Neural progenitor cell (in vitro differentiated cells): ENCODE measurements around the gene PARN. TPM values are rescaled to one million over a fixed set of nuclear protein-coding genes. Genes with fewer than 3 reads are reported as not detected.
"Not testable (repeated sequence)": the region's sequence is repeated elsewhere in the genome, so short reads cannot be mapped to it uniquely, and the experiment has no call there.

Experiments
- DNase-seq: peaks from one replicate; pipeline ENCODE4 v3.0.0-alpha.2; 2016; ENCODE audit warnings: low spot score
- H2AFZ ChIP-seq: fragments of 200-600 bp; sonication (generic); replicated peaks from 2 replicates; pipeline ENCODE4 v1.6.1; 2016; ENCODE audit warnings: antibody characterized with exemption
- H3F3A ChIP-seq: fragments of 200-600 bp; sonication (generic); 2 replicates; pipeline ENCODE4 v1.6.1; 2016; ENCODE audit warnings: antibody characterized with exemption, low read depth
- H3K27ac ChIP-seq: fragments of 200-600 bp; sonication (generic); 2 replicates; pipeline ENCODE4 v1.5.1; 2016; ENCODE audit warnings: mild to moderate bottlenecking
- H3K27me3 ChIP-seq: fragments of 200-600 bp; sonication (generic); 2 replicates; pipeline ENCODE4 v1.6.1; 2016; ENCODE audit warnings: mild to moderate bottlenecking, moderate library complexity
- H3K36me3 ChIP-seq: fragments of 200-600 bp; sonication (generic); 2 replicates; pipeline ENCODE4 v1.5.1; 2016
- H3K4me1 ChIP-seq: fragments of 200-600 bp; sonication (generic); 2 replicates; pipeline ENCODE4 v1.6.1; 2016; ENCODE audit warnings: mixed run types
- H3K4me2 ChIP-seq: fragments of 200-600 bp; sonication (generic); 2 replicates; pipeline ENCODE4 v1.6.1; 2016
- H3K4me3 ChIP-seq: fragments of 200-600 bp; sonication (generic); 2 replicates; pipeline ENCODE4 v1.5.1; 2016
- H3K79me2 ChIP-seq: fragments of 200-600 bp; sonication (generic); 2 replicates; pipeline ENCODE4 v1.6.1; 2016; ENCODE audit warnings: low read depth
- H3K9ac ChIP-seq: fragments of 200-600 bp; sonication (generic); 2 replicates; pipeline ENCODE4 v1.6.1; 2016
- H3K9me3 ChIP-seq: fragments of 200-600 bp; sonication (generic); 2 replicates; pipeline ENCODE4 v1.5.1; 2016; ENCODE audit warnings: low read depth
- H4K20me1 ChIP-seq: fragments of 200-600 bp; sonication (generic); 2 replicates; pipeline ENCODE4 v1.6.1; 2016; ENCODE audit warnings: low read depth
- H3K27ac Mint-ChIP-seq: 3 replicates; pipeline ENCODE4 v1.8.0; 2021; ENCODE audit warnings: mixed read lengths
- H3K27me3 Mint-ChIP-seq: 2 replicates; pipeline ENCODE4 v1.8.0; 2022; ENCODE audit warnings: low read depth, mild to moderate bottlenecking, inconsistent platforms, moderate library complexity, mixed read lengths; ENCODE audit not compliant: insufficient read depth
- H3K36me3 Mint-ChIP-seq: 3 replicates; pipeline ENCODE4 v1.8.0; 2021; ENCODE audit warnings: mixed read lengths
- H3K4me1 Mint-ChIP-seq: 3 replicates; pipeline ENCODE4 v1.8.0; 2021; ENCODE audit warnings: mixed read lengths
- H3K4me3 Mint-ChIP-seq: 3 replicates; pipeline ENCODE4 v1.8.0; 2021; ENCODE audit warnings: mild to moderate bottlenecking, moderate library complexity, mixed read lengths
- H3K9me3 Mint-ChIP-seq: 3 replicates; pipeline ENCODE4 v1.8.0; 2020; ENCODE audit warnings: mixed read lengths
- EZH2 ChIP-seq: fragments of 200-600 bp; sonication (generic); IDR thresholded peaks from 2 replicates; pipeline ENCODE4 v1.6.1; 2017; ENCODE audit warnings: antibody characterized with exemption, mild to moderate bottlenecking, moderate library complexity
- EZH2phosphoT487 ChIP-seq: fragments of 200-600 bp; sonication (generic); IDR thresholded peaks from 2 replicates; pipeline ENCODE4 v1.6.1; 2017; ENCODE audit warnings: antibody characterized with exemption
- total RNA-seq: library from RNA; depleted of rRNA; stranded (reverse); fragments of >200 nt; gene quantifications from 2 replicates; pipeline ENCODE4 v1.2.3, GENCODE V29; 2015; ENCODE audit warnings: low replicate concordance
- TF ChIP-seq, protein P1 (sequence below): fragments of 200-600 bp; sonication (generic); IDR thresholded peaks from 2 replicates; pipeline ENCODE4 v1.5.1; 2017; ENCODE audit warnings: antibody characterized with exemption, mild to moderate bottlenecking

Gene PARN
- total RNA-seq, 1 donor from 2014 or later: 53.5 TPM

DNA sequence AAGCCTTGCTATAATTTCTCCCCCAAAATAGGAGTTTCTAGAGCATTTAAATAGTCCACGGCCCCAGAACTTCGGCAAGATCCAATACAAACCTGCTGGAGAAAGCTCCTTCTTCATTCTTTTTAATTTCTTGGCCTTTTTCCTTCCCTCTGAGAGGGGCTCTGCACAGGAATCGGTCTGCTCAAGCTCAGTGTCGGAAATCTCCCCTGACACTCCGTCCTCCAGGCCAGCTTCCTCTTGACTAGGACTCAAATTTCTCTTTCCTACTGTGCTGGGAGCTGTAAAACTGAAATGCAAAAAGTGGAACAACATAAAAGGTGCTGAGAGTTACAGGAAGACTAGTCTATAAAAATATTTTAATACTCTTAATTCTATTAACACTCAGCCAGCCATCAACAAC is 183.3 kb downstream of the PARN start:
- Histone ChIP-seq H3K36me3 (no peaks in the 10 kb centered on the region), H3F3A (no peaks in the 10 kb centered on the region), H2AFZ (no peak overlapping the region), H3K9me3 (no peaks in the 10 kb centered on the region), H3K4me1 (peaks cover 13% of the 10 kb centered on the region), H3K9ac (no peak overlapping the region), H3K4me3 (no peak overlapping the region), H3K79me2 (no peaks in the 10 kb centered on the region), H3K27me3 (no peaks in the 10 kb centered on the region), H4K20me1 (peaks cover 5% of the 10 kb centered on the region), H3K4me2 (no peak overlapping the region), H3K27ac (no peak overlapping the region)
- TF ChIP-seq EZH2phosphoT487: no peak
- TF ChIP-seq EZH2: no peak
- TF ChIP-seq, protein P1, sequence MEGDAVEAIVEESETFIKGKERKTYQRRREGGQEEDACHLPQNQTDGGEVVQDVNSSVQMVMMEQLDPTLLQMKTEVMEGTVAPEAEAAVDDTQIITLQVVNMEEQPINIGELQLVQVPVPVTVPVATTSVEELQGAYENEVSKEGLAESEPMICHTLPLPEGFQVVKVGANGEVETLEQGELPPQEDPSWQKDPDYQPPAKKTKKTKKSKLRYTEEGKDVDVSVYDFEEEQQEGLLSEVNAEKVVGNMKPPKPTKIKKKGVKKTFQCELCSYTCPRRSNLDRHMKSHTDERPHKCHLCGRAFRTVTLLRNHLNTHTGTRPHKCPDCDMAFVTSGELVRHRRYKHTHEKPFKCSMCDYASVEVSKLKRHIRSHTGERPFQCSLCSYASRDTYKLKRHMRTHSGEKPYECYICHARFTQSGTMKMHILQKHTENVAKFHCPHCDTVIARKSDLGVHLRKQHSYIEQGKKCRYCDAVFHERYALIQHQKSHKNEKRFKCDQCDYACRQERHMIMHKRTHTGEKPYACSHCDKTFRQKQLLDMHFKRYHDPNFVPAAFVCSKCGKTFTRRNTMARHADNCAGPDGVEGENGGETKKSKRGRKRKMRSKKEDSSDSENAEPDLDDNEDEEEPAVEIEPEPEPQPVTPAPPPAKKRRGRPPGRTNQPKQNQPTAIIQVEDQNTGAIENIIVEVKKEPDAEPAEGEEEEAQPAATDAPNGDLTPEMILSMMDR: no peak
- no peak for DNase-seq
- Mint-ChIP-seq H3K27ac (no peak overlapping the region), H3K9me3 (no peaks in the 10 kb centered on the region), H3K4me3 (no peak overlapping the region), H3K4me1 (peaks cover 30% of the 10 kb centered on the region), H3K27me3 (peaks cover 2% of the 10 kb centered on the region), H3K36me3 (no peaks in the 10 kb centered on the region)

- no peak overlapping the region for H3K27ac Mint-ChIP-seq
- H3K27me3 ChIP-seq: no peaks in the 10 kb centered on the region
- no peak for DNase-seq
- no peak overlapping the region for H3K4me2 ChIP-seq
- no peaks in the 10 kb centered on the region for H3K9me3 Mint-ChIP-seq
- peak overlapping the region; percentile 27 for H3K9ac ChIP-seq
- H3K4me3 ChIP-seq: no peak overlapping the region
- no peak overlapping the region for H3K27ac ChIP-seq
- H3K79me2 ChIP-seq: no peaks in the 10 kb centered on the region
- no peaks in the 10 kb centered on the region for H3K36me3 Mint-ChIP-seq
- peaks cover 35% of the 10 kb centered on the region for H3K4me1 Mint-ChIP-seq
- peaks cover 5% of the 10 kb centered on the region for H4K20me1 ChIP-seq
- no peaks in the 10 kb centered on the region for H3K9me3 ChIP-seq
- TF ChIP-seq EZH2phosphoT487 (no peak), EZH2 (no peak)
- TF ChIP-seq, protein P1: no peak
- no peak overlapping the region for H2AFZ ChIP-seq
- no peaks in the 10 kb centered on the region for H3K36me3 ChIP-seq
- H3F3A ChIP-seq: no peaks in the 10 kb centered on the region
- H3K4me3 Mint-ChIP-seq: no peak overlapping the region
- peaks cover 2% of the 10 kb centered on the region for H3K27me3 Mint-ChIP-seq
- H3K4me1 ChIP-seq: peaks cover 17% of the 10 kb centered on the region
Measured at GRCh38 chr16:14445937-14446715, 183.9 kb downstream of the PARN start.

DNA sequence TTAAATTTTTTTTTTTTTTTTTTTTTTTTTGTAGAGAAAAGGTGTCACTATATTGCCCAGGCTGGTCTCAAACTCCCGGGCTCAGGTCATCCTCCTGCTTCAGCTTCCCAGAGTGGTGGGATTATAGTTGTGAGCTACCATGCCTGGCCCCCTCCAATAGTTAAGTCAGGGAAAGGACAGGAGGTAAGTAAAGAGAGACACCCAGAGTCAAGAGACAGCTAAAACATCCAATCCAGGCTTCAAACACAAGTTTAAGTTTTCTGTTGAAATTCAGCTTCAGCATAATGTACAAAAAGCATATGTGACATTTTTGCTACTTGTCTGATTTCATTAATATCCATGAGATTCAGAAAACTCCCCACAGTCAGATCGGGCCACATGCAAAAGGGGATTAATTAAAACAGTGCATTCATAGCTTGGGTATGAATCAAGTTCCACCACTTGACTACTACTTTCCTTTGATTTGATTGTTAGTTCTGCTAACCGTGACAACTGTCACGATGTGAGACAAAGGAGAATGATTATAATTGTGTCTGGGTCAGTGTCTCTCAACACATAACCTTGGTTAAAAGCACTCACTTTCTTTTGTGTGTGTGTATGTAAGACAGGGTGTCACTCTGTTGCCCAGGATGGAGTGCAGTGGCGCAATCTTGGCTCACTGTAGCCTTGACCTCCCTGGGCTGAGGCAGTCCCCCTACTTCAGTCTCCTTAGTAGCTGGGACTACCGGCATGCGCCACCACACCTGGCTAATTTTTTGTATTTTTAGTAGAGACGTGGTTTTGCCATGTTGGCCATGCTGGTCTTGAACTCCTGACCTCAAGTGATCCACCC is 184.9 kb downstream of the PARN start:
- Histone ChIP-seq H4K20me1 (peaks cover 5% of the 10 kb centered on the region), H3K4me2 (no peak overlapping the region), H3K27ac (no peak overlapping the region), H3K9me3 (no peaks in the 10 kb centered on the region), H3K79me2 (no peaks in the 10 kb centered on the region), H3K9ac (no peak overlapping the region), H3K36me3 (no peaks in the 10 kb centered on the region), H3K27me3 (no peaks in the 10 kb centered on the region), H3F3A (no peaks in the 10 kb centered on the region), H3K4me1 (peaks cover 17% of the 10 kb centered on the region), H2AFZ (no peak overlapping the region), H3K4me3 (no peak overlapping the region)
- TF ChIP-seq EZH2phosphoT487 (no peak), EZH2 (no peak)
- TF ChIP-seq, protein P1: no peak
- Mint-ChIP-seq H3K36me3 (no peaks in the 10 kb centered on the region), H3K27ac (no peak overlapping the region), H3K4me3 (no peak overlapping the region), H3K27me3 (peaks cover 2% of the 10 kb centered on the region), H3K4me1 (peaks cover 39% of the 10 kb centered on the region), H3K9me3 (no peaks in the 10 kb centered on the region)
- DNase-seq: no peak

DNA sequence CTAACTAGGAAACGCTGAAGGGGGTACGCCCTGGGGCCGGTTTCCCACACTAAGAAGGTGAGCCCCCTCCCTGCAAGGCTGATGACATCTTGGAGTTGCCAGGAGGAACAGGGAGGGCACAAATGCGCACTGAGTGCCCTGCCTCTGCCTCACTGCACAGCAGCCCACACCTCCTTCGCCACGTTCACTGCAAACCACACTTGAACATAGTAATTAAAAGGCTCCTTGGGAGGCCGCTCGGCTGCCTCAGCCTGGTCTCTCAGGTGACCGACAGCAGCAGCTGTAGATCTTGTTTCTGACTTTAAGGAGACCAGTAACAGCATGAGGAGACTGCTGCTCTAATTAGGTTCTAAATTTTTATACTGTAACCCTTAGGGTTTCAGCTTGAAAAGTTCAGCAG is 188.5 kb downstream of the PARN start:
- H3K79me2 ChIP-seq, H3K9me3 Mint-ChIP-seq, H3F3A ChIP-seq, H3K27ac ChIP-seq, H2AFZ ChIP-seq, H3K36me3 Mint-ChIP-seq, H3K9me3 ChIP-seq, H4K20me1 ChIP-seq, H3K27me3 ChIP-seq, H3K4me3 ChIP-seq, H3K27ac Mint-ChIP-seq, H3K4me3 Mint-ChIP-seq, H3K9ac ChIP-seq, H3K36me3 ChIP-seq, H3K27me3 Mint-ChIP-seq, DNase-seq, H3K4me2 ChIP-seq: not testable (repeated sequence)
- peaks cover 17% of the 10 kb centered on the region for H3K4me1 ChIP-seq
- peaks cover 42% of the 10 kb centered on the region for H3K4me1 Mint-ChIP-seq
